ENCODE results near the gene AXL.
A peak's percentile ranks its signal among the peaks of the same experiment; 100 is the strongest.

AXL gene

GRCh38 chr19:41214161-41214560 lies 4.9 kb upstream of the AXL start:
- H3K79me2 ChIP-seq: no peaks in the 10 kb centered on the region
- TF ChIP-seq CTCF (IDR thresholded peaks at IDR 0.05): no peak
- no peak overlapping the region for H3K27ac ChIP-seq
- no peaks in the 10 kb centered on the region for H3K9me3 ChIP-seq (ENCODE audit: control insufficient read depth, low read length)
- no peaks in the 10 kb centered on the region for H3K27me3 ChIP-seq (ENCODE audit: control insufficient read depth, insufficient read depth, low read length)
- H3K9ac ChIP-seq: no peak overlapping the region
- no peak overlapping the region for H2AFZ ChIP-seq
- no peak overlapping the region for H3K4me3 ChIP-seq (ENCODE audit: low read depth, low read length)
- H3K36me3 ChIP-seq (ENCODE audit: control insufficient read depth, insufficient read depth, low read length): no peaks in the 10 kb centered on the region
- H3K4me2 ChIP-seq (ENCODE audit: low read length): no peak overlapping the region
- H3K4me1 ChIP-seq: peaks cover 6% of the 10 kb centered on the region

GRCh38 chr19:41217741-41218140 lies 1.3 kb upstream of the AXL start:
- peaks cover 6% of the 10 kb centered on the region for H3K4me1 ChIP-seq
- H3K4me3 ChIP-seq (ENCODE audit: low read depth, low read length): no peak overlapping the region
- no peak for TF ChIP-seq CTCF (IDR thresholded peaks at IDR 0.05)
- no peak overlapping the region for H2AFZ ChIP-seq
- no peaks in the 10 kb centered on the region for H3K36me3 ChIP-seq (ENCODE audit: control insufficient read depth, insufficient read depth, low read length)
- H3K79me2 ChIP-seq: no peaks in the 10 kb centered on the region
- H3K9me3 ChIP-seq (ENCODE audit: control insufficient read depth, low read length): no peaks in the 10 kb centered on the region
- no peak overlapping the region for H3K9ac ChIP-seq
- peak overlapping the region; percentile 71 for H3K27ac ChIP-seq
- H3K4me2 ChIP-seq (ENCODE audit: low read length): no peak overlapping the region
- no peaks in the 10 kb centered on the region for H3K27me3 ChIP-seq (ENCODE audit: control insufficient read depth, insufficient read depth, low read length)

GRCh38 chr19:41218249-41218614 lies 791 bp upstream of the AXL start:
- H3K9ac ChIP-seq: peak overlapping the region; percentile 63
- H3K36me3 ChIP-seq (ENCODE audit: control insufficient read depth, insufficient read depth, low read length): no peaks in the 10 kb centered on the region
- no peak for TF ChIP-seq CTCF (IDR thresholded peaks at IDR 0.05)
- H3K4me3 ChIP-seq (ENCODE audit: low read depth, low read length): peak overlapping the region; percentile 58
- H2AFZ ChIP-seq: peak overlapping the region; percentile 95
- peak overlapping the region; percentile 94 for H3K4me2 ChIP-seq (ENCODE audit: low read length)
- no peaks in the 10 kb centered on the region for H3K27me3 ChIP-seq (ENCODE audit: control insufficient read depth, insufficient read depth, low read length)
- peak overlapping the region; percentile 71 for H3K27ac ChIP-seq
- H3K79me2 ChIP-seq: no peaks in the 10 kb centered on the region
- peaks cover 6% of the 10 kb centered on the region for H3K4me1 ChIP-seq
- H3K9me3 ChIP-seq (ENCODE audit: control insufficient read depth, low read length): no peaks in the 10 kb centered on the region

GRCh38 chr19:41219924-41220567 lies 1.0 kb downstream of the AXL start:
- Histone ChIP-seq H3K9me3 (ENCODE audit: control insufficient read depth, low read length) (no peaks in the 10 kb centered on the region), H3K9ac (no peak overlapping the region), H3K4me3 (ENCODE audit: low read depth, low read length) (peak overlapping the region; percentile 58), H3K4me2 (ENCODE audit: low read length) (peak overlapping the region; percentile 94), H3K4me1 (peaks cover 6% of the 10 kb centered on the region), H3K36me3 (ENCODE audit: control insufficient read depth, insufficient read depth, low read length) (no peaks in the 10 kb centered on the region), H3K27me3 (ENCODE audit: control insufficient read depth, insufficient read depth, low read length) (no peaks in the 10 kb centered on the region), H3K79me2 (no peaks in the 10 kb centered on the region), H3K27ac (peak overlapping the region; percentile 71), H2AFZ (peak overlapping the region; percentile 95)
- TF ChIP-seq CTCF (IDR thresholded peaks at IDR 0.05): no peak

- H3K9me3 ChIP-seq (ENCODE audit: control insufficient read depth, low read length): no peaks in the 10 kb centered on the region
- H3K36me3 ChIP-seq (ENCODE audit: control insufficient read depth, insufficient read depth, low read length): no peaks in the 10 kb centered on the region
- H3K79me2 ChIP-seq: no peaks in the 10 kb centered on the region
- H2AFZ ChIP-seq: no peak overlapping the region
- H3K27ac ChIP-seq: no peak overlapping the region
- TF ChIP-seq CTCF (IDR thresholded peaks at IDR 0.05): no peak
- no peak overlapping the region for H3K9ac ChIP-seq
- H3K4me3 ChIP-seq (ENCODE audit: low read depth, low read length): no peak overlapping the region
- no peaks in the 10 kb centered on the region for H3K27me3 ChIP-seq (ENCODE audit: control insufficient read depth, insufficient read depth, low read length)
- H3K4me1 ChIP-seq: peaks cover 6% of the 10 kb centered on the region
- H3K4me2 ChIP-seq (ENCODE audit: low read length): no peak overlapping the region
These were observed 1.8 kb downstream of the AXL start for GRCh38 chr19:41220811-41221210.
